IMR-90 (cell line): ENCODE results near the gene GNGT1. TPM values are rescaled to one million over a fixed set of nuclear protein-coding genes. Genes with fewer than 3 reads are reported as not detected.

Source experiments
- microRNA-seq, 2 experiments: library from miRNA; stranded (forward) in 1 of 2; unstranded in 1 of 2; fragments of 10-50 nt in 1 of 2; fragments of <30 nt in 1 of 2; gene quantifications in 1 of 2; microRNA quantifications in 1 of 2; one replicate each; pipeline versions ENCODE3 to v1.1.0; 2013 to 2020; ENCODE audit not compliant: insufficient read depth in 1 of 2, insufficient read length in 1 of 2, unreplicated experiment in 1 of 2
- polyA plus RNA-seq, 3 experiments: library from polyadenylated mRNA; depleted of rRNA; stranded (reverse); fragments of >200 nt; gene quantifications; 2 replicates each; pipeline ENCODE4 v1.2.3, GENCODE V29; 2012; ENCODE audit warnings: low replicate concordance in 1 of 3
- small RNA-seq, 5 experiments: library from RNA; depleted of rRNA; stranded (forward); fragments of <200 nt; gene quantifications; one replicate each; pipeline ENCODE3, GENCODE V24; 2012
- total RNA-seq: library from RNA; depleted of rRNA; stranded (reverse); fragments of >200 nt; gene quantifications from 2 replicates; pipeline ENCODE4 v1.2.3, GENCODE V29; 2012; rRNA removed

GNGT1 gene
- total and polyA plus RNA-seq, 2 of the 4 experiments (the other 2 are of a cell fraction): not detected

Small RNAs within 50 kb of the gene (microRNA-seq; reads per million reads assigned to microRNA genes)
- gene AC002076.2 (ENCODE audit: insufficient read depth, insufficient read length): not detected

Small RNAs within 50 kb of the gene (small RNA-seq; reads per million reads assigned to genes)
- gene AC002076.2: 0 reads per million in 5 experiments

Other genes with a start within 250 kb of the GNGT1 start
- 48.9 and 53.6 TPM in 2 replicates for gene TFPI2, start 15.8 kb upstream of the GNGT1 start, total RNA-seq
- gene TFPI2, start 15.8 kb upstream of the GNGT1 start, polyA plus RNA-seq (2012; rRNA removed): 99.0 and 121 TPM in 2 replicates
- 6.1 and 11.1 TPM in 2 replicates for gene GNG11, start 15.2 kb downstream of the GNGT1 start, total RNA-seq
- 10.1 and 10.5 TPM in 2 replicates for gene GNG11, start 15.2 kb downstream of the GNGT1 start, polyA plus RNA-seq (2012; rRNA removed)
- 9.9 and 36.4 TPM in 2 replicates for gene BET1, start 97.8 kb downstream of the GNGT1 start, total RNA-seq
- 21.6 and 33.2 TPM in 2 replicates for gene BET1, start 97.8 kb downstream of the GNGT1 start, polyA plus RNA-seq (2012; rRNA removed)